Measurements from ENCODE around the gene ASCC3.
"Not testable (repeated sequence)": the region's sequence is repeated elsewhere in the genome, so short reads cannot be mapped to it uniquely, and the experiment has no call there.

The ASCC3 gene

GRCh38 chr6:100880853-100881706 lies at the start of gene ASCC3:
Gene ASCC3 (minus strand): TSS chr6:100881329. CDS start chr6:100867997, 13,332 bp downstream.
- peak; percentile 82 for DNase-seq (ENCODE audit: low spot score)

- no peak for DNase-seq (ENCODE audit: low spot score)
Measured at GRCh38 chr6:100925749-100926148, 44.6 kb upstream of the ASCC3 start.

- DNase-seq (ENCODE audit: low spot score) = no peak
Measured at GRCh38 chr6:100924534-100925227, 43.6 kb upstream of the ASCC3 start.

- no peak for DNase-seq (ENCODE audit: low spot score)
Measured at GRCh38 chr6:100923481-100924165, 42.5 kb upstream of the ASCC3 start.

GRCh38 chr6:100920028-100920605 lies 39.0 kb upstream of the ASCC3 start:
- no peak for DNase-seq (ENCODE audit: low spot score)

- DNase-seq (ENCODE audit: low spot score) = no peak
Measured at GRCh38 chr6:100918152-100918551, 37.0 kb upstream of the ASCC3 start.

- no peak for DNase-seq (ENCODE audit: low spot score)
Measured at GRCh38 chr6:100915876-100916275, 34.7 kb upstream of the ASCC3 start.

- DNase-seq (ENCODE audit: low spot score) = no peak
Measured at GRCh38 chr6:100913400-100914276, 32.5 kb upstream of the ASCC3 start.

- no peak for DNase-seq (ENCODE audit: low spot score)
Measured at GRCh38 chr6:100906325-100906724, 25.2 kb upstream of the ASCC3 start.

GRCh38 chr6:100905067-100905466 lies 23.9 kb upstream of the ASCC3 start:
- no peak for DNase-seq (ENCODE audit: low spot score)

- no peak for DNase-seq (ENCODE audit: low spot score)
Measured at GRCh38 chr6:100904316-100904715, 23.2 kb upstream of the ASCC3 start.

GRCh38 chr6:100901582-100901981 lies 20.5 kb upstream of the ASCC3 start:
- DNase-seq (ENCODE audit: low spot score) = no peak

- no peak for DNase-seq (ENCODE audit: low spot score)
Measured at GRCh38 chr6:100899202-100899601, 18.1 kb upstream of the ASCC3 start.

- DNase-seq (ENCODE audit: low spot score) = no peak
Measured at GRCh38 chr6:100897671-100898070, 16.5 kb upstream of the ASCC3 start.

- no peak for DNase-seq (ENCODE audit: low spot score)
Measured at GRCh38 chr6:100893743-100894142, 12.6 kb upstream of the ASCC3 start.

- no peak for DNase-seq (ENCODE audit: low spot score)
Measured at GRCh38 chr6:100892693-100893092, 11.6 kb upstream of the ASCC3 start.

- DNase-seq (ENCODE audit: low spot score) = no peak
Measured at GRCh38 chr6:100892116-100892515, 11.0 kb upstream of the ASCC3 start.

- no peak for DNase-seq (ENCODE audit: low spot score)
Measured at GRCh38 chr6:100891079-100891478, 9.9 kb upstream of the ASCC3 start.

- DNase-seq (ENCODE audit: low spot score) = not testable (repeated sequence)
Measured at GRCh38 chr6:100890646-100891045, 9.5 kb upstream of the ASCC3 start.

- no peak for DNase-seq (ENCODE audit: low spot score)
Measured at GRCh38 chr6:100889351-100889750, 8.2 kb upstream of the ASCC3 start.

GRCh38 chr6:100886076-100886475 lies 4.9 kb upstream of the ASCC3 start:
- no peak for DNase-seq (ENCODE audit: low spot score)
